Fibroblast of lung (primary cell): ENCODE data around the gene SPRR2G. TPM values are rescaled to one million over a fixed set of nuclear protein-coding genes. Genes with fewer than 3 reads are reported as not detected.

Experiments used
- DNase-seq, 2 donors: peaks; one replicate each; pipeline versions ENCODE4 v3.0.0 to v3.0.0-alpha.2; 2010; ENCODE audit warnings: low read depth in 2 of 2
- H2AFZ ChIP-seq: 2 replicates; pipeline ENCODE4 v1.5.1; 2012; ENCODE audit warnings: low read length, control low read depth, inconsistent platforms
- H3K27ac ChIP-seq: 2 replicates; pipeline ENCODE4 v1.5.1; 2011; ENCODE audit warnings: low read length, control low read depth; ENCODE audit not compliant: insufficient read depth
- H3K27me3 ChIP-seq: 2 replicates; pipeline ENCODE4 v1.5.1; 2011; ENCODE audit warnings: mild to moderate bottlenecking, low read length; ENCODE audit not compliant: control insufficient read depth, insufficient read depth
- H3K36me3 ChIP-seq: 2 replicates; pipeline ENCODE4 v1.5.1; 2011; ENCODE audit warnings: low read length; ENCODE audit not compliant: control insufficient read depth, insufficient read depth
- H3K4me1 ChIP-seq: 2 replicates; pipeline ENCODE4 v1.5.1; 2011; ENCODE audit warnings: low read length; ENCODE audit not compliant: control insufficient read depth, insufficient read depth; ENCODE audit errors: extremely low read depth
- H3K4me2 ChIP-seq: 2 replicates; pipeline ENCODE4 v1.5.1; 2011; ENCODE audit warnings: low read length, control low read depth; ENCODE audit not compliant: insufficient read depth; ENCODE audit errors: extremely low read depth
- H3K4me3 ChIP-seq, 4 experiments: fragments of 200-600 bp in 1 of 4; sonication (generic) in 1 of 4; replicated peaks in 1 of 4; 2 replicates each; pipeline ENCODE4 v1.5.1; 2011 to 2016; ENCODE audit warnings: low read length in 4 of 4, low read depth in 3 of 4, mild to moderate bottlenecking in 3 of 4, control low read depth in 2 of 4, inconsistent platforms in 1 of 4, mixed read lengths in 1 of 4; ENCODE audit not compliant: insufficient read depth in 1 of 4; ENCODE audit errors: control extremely low read depth in 1 of 4
- H3K79me2 ChIP-seq: 2 replicates; pipeline ENCODE4 v1.5.1; 2012; ENCODE audit warnings: mild to moderate bottlenecking, low read length, inconsistent platforms; ENCODE audit not compliant: control insufficient read depth, insufficient read depth
- H3K9ac ChIP-seq: 2 replicates; pipeline ENCODE4 v1.5.1; 2011; ENCODE audit warnings: mild to moderate bottlenecking, low read length, control low read depth; ENCODE audit not compliant: insufficient read depth
- H3K9me3 ChIP-seq: 2 replicates; pipeline ENCODE4 v1.5.1; 2012; ENCODE audit warnings: low read depth, low read length; ENCODE audit not compliant: control insufficient read depth, insufficient read depth
- H4K20me1 ChIP-seq: 2 replicates; pipeline ENCODE4 v1.5.1; 2011; ENCODE audit warnings: low read length; ENCODE audit not compliant: control insufficient read depth, insufficient read depth; ENCODE audit errors: extremely low read depth
- CTCF ChIP-seq, 2 donors: IDR thresholded peaks in 1 of 2; conservative IDR thresholded peaks in 1 of 2; 1 replicate in 1 of 2; 2 replicates in 1 of 2; pipeline ENCODE4 v1.5.1; 2011 to 2012; ENCODE audit warnings: low read length in 2 of 2, control low read depth in 1 of 2, inconsistent platforms in 1 of 2, low read depth in 1 of 2, mild to moderate bottlenecking in 1 of 2
- EZH2 ChIP-seq: IDR thresholded peaks from 2 replicates; pipeline ENCODE4 v1.5.1; 2012; ENCODE audit warnings: low read length, control low read depth, mild to moderate bottlenecking; ENCODE audit errors: missing control alignments
- polyA plus RNA-seq, 2 donors: library from polyadenylated mRNA; depleted of rRNA in 1 of 2; stranded (reverse) in 1 of 2; unstranded in 1 of 2; fragments of >200 nt; gene quantifications; 2 replicates each; pipeline ENCODE4 v1.2.1, GENCODE V29; 2011 to 2012; ENCODE audit warnings: missing spikeins in 1 of 2
- total RNA-seq: library from RNA; depleted of rRNA; stranded (reverse); fragments of >200 nt; gene quantifications from 2 replicates; pipeline ENCODE4 v1.2.1, GENCODE V29; 2014

Gene SPRR2G
- total and polyA plus RNA-seq, 2 donors (not counting 1 experiment from before 2014, with no cell fraction given): not detected

- TF ChIP-seq EZH2: no peak
- no peak for TF ChIP-seq CTCF (conservative IDR thresholded peaks at IDR 0.05 in 1 of 2, IDR thresholded peaks at IDR 0.05 in 1 of 2; ENCODE audit: low read depth in 1 of 2, low read length in 2 of 2)
- no peak overlapping the region for H3K4me3 ChIP-seq
These were observed 29.9 kb upstream of the SPRR2G start for GRCh38 chr1:153180556-153180955.

GRCh38 chr1:153178922-153179321 is 28.2 kb upstream of the SPRR2G start:
- no peaks in the 10 kb centered on the region for H3K9me3 ChIP-seq
- H2AFZ ChIP-seq: no peak overlapping the region
- no peaks in the 10 kb centered on the region for H3K79me2 ChIP-seq
- H4K20me1 ChIP-seq: no peaks in the 10 kb centered on the region
- H3K27ac ChIP-seq: no peak overlapping the region
- no peaks in the 10 kb centered on the region for H3K27me3 ChIP-seq
- no peaks in the 10 kb centered on the region for H3K4me1 ChIP-seq
- H3K36me3 ChIP-seq: no peaks in the 10 kb centered on the region
- no peak for DNase-seq
- no peak for TF ChIP-seq CTCF (conservative IDR thresholded peaks at IDR 0.05 in 1 of 2, IDR thresholded peaks at IDR 0.05 in 1 of 2; ENCODE audit: low read depth in 1 of 2, low read length in 2 of 2)
- TF ChIP-seq EZH2: no peak
- H3K4me2 ChIP-seq: no peak overlapping the region
- H3K4me3 ChIP-seq: no peak overlapping the region
- no peak overlapping the region for H3K9ac ChIP-seq

More at GRCh38 chr1:153180556-153180955, 29.9 kb upstream of the SPRR2G start:
- Histone ChIP-seq H3K36me3 (no peaks in the 10 kb centered on the region), H3K27ac (no peak overlapping the region), H4K20me1 (no peaks in the 10 kb centered on the region), H3K4me2 (no peak overlapping the region), H3K9ac (no peak overlapping the region), H3K27me3 (no peaks in the 10 kb centered on the region), H3K9me3 (no peaks in the 10 kb centered on the region), H3K4me1 (no peaks in the 10 kb centered on the region), H2AFZ (no peak overlapping the region), H3K79me2 (no peaks in the 10 kb centered on the region)
- DNase-seq: no peak

- Histone ChIP-seq H3K79me2 (no peaks in the 10 kb centered on the region), H3K4me3 (no peak overlapping the region), H3K4me2 (no peak overlapping the region), H3K36me3 (no peaks in the 10 kb centered on the region), H4K20me1 (no peaks in the 10 kb centered on the region), H3K9me3 (no peaks in the 10 kb centered on the region), H3K27me3 (no peaks in the 10 kb centered on the region), H3K9ac (no peak overlapping the region), H3K27ac (no peak overlapping the region), H2AFZ (no peak overlapping the region), H3K4me1 (no peaks in the 10 kb centered on the region)
- no peak for DNase-seq
- TF ChIP-seq EZH2 (no peak), CTCF (conservative IDR thresholded peaks at IDR 0.05 in 1 of 2, IDR thresholded peaks at IDR 0.05 in 1 of 2; ENCODE audit: low read depth in 1 of 2, low read length in 2 of 2) (no peak)
These were observed 23.9 kb upstream of the SPRR2G start for GRCh38 chr1:153174624-153175023.
